ENCODE results near the gene IFI27L2.

DNA sequence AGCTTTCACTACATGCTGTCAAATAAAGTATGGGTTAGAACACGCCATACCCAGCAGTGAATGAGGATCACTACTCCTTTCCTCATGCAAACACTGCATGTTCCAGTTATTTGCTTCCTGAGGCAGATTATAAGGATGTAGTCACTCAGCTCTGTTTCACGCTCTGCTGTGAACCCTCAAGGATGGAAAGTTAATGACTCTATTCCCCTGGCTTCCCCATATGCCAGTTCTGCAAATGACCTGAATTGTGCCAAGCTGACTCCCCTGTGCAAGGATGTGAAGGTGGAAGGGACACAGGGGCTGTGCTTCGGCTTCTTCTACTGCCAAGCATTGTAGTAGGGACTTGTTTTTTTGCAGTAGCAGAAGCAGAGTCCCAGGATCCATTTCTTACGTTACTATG lies 41.5 kb downstream of the IFI27L2 start:
- TF ChIP-seq, protein P1, sequence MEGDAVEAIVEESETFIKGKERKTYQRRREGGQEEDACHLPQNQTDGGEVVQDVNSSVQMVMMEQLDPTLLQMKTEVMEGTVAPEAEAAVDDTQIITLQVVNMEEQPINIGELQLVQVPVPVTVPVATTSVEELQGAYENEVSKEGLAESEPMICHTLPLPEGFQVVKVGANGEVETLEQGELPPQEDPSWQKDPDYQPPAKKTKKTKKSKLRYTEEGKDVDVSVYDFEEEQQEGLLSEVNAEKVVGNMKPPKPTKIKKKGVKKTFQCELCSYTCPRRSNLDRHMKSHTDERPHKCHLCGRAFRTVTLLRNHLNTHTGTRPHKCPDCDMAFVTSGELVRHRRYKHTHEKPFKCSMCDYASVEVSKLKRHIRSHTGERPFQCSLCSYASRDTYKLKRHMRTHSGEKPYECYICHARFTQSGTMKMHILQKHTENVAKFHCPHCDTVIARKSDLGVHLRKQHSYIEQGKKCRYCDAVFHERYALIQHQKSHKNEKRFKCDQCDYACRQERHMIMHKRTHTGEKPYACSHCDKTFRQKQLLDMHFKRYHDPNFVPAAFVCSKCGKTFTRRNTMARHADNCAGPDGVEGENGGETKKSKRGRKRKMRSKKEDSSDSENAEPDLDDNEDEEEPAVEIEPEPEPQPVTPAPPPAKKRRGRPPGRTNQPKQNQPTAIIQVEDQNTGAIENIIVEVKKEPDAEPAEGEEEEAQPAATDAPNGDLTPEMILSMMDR (IDR thresholded peaks at IDR 0.05; ENCODE audit: insufficient read depth, low read length, poor library complexity, severe bottlenecking), result no peak
- TF ChIP-seq EZH2phosphoT487 (conservative IDR thresholded peaks at IDR 0.05; ENCODE audit: low read length), result no peak
